GM10248 (cell line): ENCODE measurements around the gene ZNF70.
A peak's percentile ranks its signal among the peaks of the same experiment; 100 is the strongest.

Source experiments
- CTCF ChIA-PET: fragments of 300-600 bp; sonication (Branson Sonifier 250); formaldehyde crosslinking; extraction: SDS; loops from one replicate; lab custom pipeline; 2021; ENCODE audit warnings: antibody characterized with exemption; lab: Yijun Ruan, JAX
- POLR2A ChIA-PET: fragments of 350-650 bp; sonication (Branson Sonifier 250); formaldehyde crosslinking; extraction: SDS; loops from one replicate; lab custom pipeline; 2020; ENCODE audit warnings: antibody characterized with exemption; lab: Yijun Ruan, JAX
- DNase-seq: peaks from one replicate; pipeline ENCODE4 v3.0.0; 2012; ENCODE audit errors: extremely low spot score
- TF ChIP-seq, protein P1 (sequence below): IDR thresholded peaks from 2 replicates; pipeline ENCODE4 v1.5.1; 2012; ENCODE audit warnings: mild to moderate bottlenecking, low read depth; ENCODE audit errors: extremely low read depth, missing control alignments, control extremely low read depth

ZNF70 gene

DNA sequence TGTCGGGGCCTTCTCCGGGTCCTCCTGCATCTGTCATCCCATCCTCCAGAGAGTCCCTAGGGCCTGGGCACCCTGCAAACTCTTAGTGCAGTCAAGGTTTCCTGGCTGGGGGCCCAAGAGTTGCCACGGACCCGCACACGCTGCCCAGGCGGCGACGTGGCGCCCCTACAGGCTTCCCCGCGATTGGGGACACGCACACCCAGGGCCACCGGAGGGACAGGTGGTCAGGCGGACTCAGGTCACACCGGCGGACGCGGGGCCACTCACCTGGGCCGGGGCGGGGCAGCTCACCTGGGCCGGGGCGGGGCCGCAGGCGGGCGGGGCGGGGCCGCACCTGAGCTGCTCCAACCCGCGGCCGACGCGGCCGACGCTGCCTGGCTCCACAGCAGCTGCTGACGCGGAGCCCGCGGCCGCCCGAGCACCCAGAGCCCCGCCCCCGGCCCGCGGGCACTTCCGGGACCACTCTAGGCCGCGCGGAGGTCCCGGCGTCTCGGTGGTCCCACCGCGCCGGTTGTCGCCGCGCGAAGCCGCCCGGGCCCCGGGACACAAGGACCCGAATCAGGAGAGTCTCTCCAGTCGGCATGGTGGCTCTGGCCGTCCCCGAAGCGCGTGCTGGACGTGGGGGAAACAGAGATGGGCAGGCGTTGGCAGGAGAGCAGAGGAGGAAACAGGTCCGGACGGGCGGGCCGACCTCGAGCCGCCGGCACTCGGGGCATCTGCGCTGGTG lies at the start of gene ZNF70:
Gene ZNF70 (minus strand): TSS at position 399 of the 727 bp plus-strand sequence. CDS start 5,972 bp downstream, outside the sequence.
- peak; percentile 92 for DNase-seq
- POLR2A ChIA-PET: no interaction called here
- CTCF ChIA-PET: interaction anchor here (0.7 to 1.7 kb wide), 3 partner anchors 13 to 99 kb away, joined by 3 to 5 read pairs (median 3); partner anchors contain the start of genes C22orf15 and CHCHD10
- TF ChIP-seq, protein P1, sequence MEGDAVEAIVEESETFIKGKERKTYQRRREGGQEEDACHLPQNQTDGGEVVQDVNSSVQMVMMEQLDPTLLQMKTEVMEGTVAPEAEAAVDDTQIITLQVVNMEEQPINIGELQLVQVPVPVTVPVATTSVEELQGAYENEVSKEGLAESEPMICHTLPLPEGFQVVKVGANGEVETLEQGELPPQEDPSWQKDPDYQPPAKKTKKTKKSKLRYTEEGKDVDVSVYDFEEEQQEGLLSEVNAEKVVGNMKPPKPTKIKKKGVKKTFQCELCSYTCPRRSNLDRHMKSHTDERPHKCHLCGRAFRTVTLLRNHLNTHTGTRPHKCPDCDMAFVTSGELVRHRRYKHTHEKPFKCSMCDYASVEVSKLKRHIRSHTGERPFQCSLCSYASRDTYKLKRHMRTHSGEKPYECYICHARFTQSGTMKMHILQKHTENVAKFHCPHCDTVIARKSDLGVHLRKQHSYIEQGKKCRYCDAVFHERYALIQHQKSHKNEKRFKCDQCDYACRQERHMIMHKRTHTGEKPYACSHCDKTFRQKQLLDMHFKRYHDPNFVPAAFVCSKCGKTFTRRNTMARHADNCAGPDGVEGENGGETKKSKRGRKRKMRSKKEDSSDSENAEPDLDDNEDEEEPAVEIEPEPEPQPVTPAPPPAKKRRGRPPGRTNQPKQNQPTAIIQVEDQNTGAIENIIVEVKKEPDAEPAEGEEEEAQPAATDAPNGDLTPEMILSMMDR: peak; percentile 34

DNA sequence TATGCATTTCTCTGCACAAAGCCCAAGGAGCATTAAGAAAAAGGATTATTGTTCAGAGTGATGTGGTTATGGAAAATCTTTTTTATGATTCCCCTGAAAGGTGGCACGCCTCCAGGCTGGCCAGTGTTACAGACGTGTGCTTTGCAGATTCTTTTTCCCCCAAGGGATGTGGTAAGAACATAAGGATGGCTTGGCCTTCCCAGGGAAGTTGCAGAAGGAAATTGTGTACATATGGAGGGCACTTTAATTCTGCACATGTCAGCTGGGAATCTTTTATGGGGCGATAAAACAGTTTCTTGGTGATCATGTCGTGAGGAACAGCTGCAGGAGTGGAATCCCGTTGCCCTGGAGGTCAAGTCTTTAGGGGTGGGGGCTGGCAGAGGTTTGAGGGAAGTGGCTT lies 45.5 kb upstream of the ZNF70 start:
- ChIA-PET POLR2A (no interaction called here), CTCF (interaction anchor here (0.7 kb wide), 1 partner anchor 9 kb away, joined by 3 read pairs; no protein-coding TSS in a partner anchor)
- no peak for DNase-seq
- TF ChIP-seq, protein P1: no peak

DNA sequence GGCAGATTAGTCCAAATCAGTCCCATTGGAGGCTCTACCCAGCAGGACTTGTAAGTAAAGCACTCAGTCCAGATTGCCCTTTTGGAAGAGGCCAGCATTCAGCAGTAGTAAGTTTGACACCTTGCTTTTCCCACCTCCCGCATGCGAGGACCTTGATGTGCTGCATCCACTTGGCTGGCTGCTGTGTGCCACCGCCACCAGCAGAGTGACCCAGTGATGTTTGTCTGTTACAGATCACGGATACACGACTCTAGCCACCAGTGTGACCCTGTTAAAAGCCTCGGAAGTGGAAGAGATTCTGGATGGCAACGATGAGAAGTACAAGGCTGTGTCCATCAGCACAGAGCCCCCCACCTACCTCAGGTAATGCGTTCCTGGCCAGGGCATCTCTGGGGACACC lies 42.4 kb upstream of the ZNF70 start:
- TF ChIP-seq, protein P1: no peak
- no peak for DNase-seq
- CTCF ChIA-PET: interaction anchor here (1.0 to 1.1 kb wide), 2 partner anchors 54 to 56 kb away, joined by 3 to 4 read pairs; no protein-coding TSS in a partner anchor
- POLR2A ChIA-PET: no interaction called here

DNA sequence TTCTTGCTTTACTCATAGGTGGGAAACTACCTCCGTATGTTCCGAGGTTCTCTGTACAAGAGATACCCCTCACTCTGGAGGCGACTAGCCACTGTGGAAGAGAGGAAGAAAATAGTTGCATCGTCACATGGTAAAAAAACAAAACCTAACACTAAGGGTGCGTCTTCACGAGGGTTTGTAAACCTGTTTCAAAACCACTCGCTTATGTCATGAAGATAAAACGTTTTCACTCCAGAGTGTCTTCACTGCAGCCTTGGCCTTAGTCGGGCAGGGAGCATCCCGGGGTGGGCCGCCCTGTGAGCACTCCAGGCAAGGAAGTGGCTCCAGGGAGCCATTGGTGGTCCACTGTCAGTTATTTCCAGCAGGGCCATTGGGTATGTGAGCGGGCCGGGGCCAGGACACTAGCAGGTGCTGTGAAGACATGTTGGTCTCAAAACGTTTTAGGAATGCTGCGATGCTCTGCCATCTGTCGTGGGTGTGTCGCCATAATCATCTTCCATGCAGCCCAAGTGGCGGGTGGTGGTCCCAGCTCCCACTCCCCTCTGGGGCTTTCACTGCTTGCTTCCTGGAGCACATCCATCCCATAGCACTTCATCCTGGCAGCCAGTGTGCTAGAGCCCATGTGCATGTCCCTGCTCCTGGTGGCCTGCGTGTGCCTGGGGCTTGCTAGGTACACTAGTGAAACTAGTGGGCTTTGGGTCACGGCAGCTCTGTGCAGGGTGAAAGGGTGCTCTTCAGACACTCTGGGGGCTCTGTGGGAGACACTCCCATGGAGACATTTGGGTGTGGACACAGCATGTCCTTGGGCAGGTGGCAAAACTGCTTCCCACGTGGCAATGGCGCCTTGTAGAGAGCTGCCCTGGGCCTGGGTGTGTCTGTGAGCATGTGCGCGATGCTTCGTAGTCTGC lies 41.1 kb upstream of the ZNF70 start:
- POLR2A ChIA-PET: no interaction called here
- TF ChIP-seq, protein P1: no peak
- CTCF ChIA-PET: interaction anchor here (0.8 to 1.0 kb wide), 2 partner anchors 20 to 24 kb away, joined by 3 read pairs; no protein-coding TSS in a partner anchor
- DNase-seq: no peak

DNA sequence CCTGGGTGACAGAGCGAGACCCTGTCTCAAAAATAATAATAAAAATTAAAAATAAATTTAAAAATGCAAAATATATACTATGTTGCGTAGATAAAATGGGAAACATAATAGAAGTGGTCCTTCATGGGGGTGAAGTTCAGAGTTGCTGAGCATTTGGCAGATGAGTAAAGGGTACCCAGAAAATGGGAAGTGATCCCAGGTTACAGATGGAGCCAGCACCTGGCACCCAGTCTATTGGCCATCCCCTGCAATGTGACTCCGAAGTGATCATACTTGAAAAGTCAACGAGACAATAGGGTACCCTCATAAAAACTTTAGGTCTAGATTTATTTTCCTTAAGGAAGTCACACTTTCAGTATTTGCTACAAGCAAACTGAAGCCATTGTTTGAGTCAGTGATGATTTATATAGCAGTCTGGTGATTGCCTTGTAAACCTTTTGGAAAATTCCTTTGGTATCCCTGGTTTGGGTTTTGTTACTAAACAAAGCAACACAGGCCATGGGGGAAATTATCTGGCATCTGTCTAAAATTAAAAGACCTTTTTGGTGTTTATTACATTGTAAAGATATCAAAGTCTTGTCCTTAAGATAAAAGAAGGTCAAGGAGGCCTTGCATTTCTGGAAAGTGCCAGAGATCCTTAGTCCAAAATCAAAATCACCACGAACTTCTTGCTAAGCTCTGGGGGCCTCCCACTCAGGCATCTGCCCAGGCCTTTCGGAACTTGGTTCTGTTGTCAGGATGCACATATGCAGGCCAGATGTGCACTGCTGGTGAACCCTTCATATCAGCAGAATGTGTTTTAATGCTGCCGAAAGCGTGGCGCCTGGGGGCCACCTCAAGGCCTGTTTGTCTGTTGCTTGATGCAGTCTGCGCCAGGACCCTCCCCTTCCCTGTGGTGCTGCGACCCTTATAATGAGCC lies 40.2 kb upstream of the ZNF70 start:
- ChIA-PET CTCF (no interaction called here), POLR2A (no interaction called here)
- TF ChIP-seq, protein P1: no peak
- no peak for DNase-seq
